A549 (cell line): ENCODE measurements around the gene AKAP8L. TPM values are rescaled to one million over a fixed set of nuclear protein-coding genes. Genes with fewer than 3 reads are reported as not detected.
A peak's percentile ranks its signal among the peaks of the same experiment; 100 is the strongest.

ENCODE experiments used
- ATAC-seq, 2 experiments: fragments of 200-7000 bp in 1 of 2; fragments of >200 bp in 1 of 2; cut with Nextera tagmentation in 1 of 2; cut with Tn5 transposase in 1 of 2; 3 replicates each; pipeline versions ENCODE4 v1.8.0 to v1.9.1; 2018 to 2020; ENCODE audit warnings: mild to moderate bottlenecking in 1 of 2, moderate library complexity in 1 of 2
- CTCF ChIA-PET: fragments of 300-600 bp; sonication (Branson Sonifier 250); formaldehyde crosslinking; extraction: SDS; loops from one replicate; lab custom pipeline; 2021; ENCODE audit warnings: antibody characterized with exemption, inconsistent platforms; lab: Yijun Ruan, JAX
- POLR2A ChIA-PET: fragments of 350-600 bp; formaldehyde crosslinking; extraction: SDS; loops from one replicate; lab custom pipeline; 2021; ENCODE audit warnings: antibody characterized with exemption, inconsistent platforms; lab: Yijun Ruan, JAX
- DNase-seq, 2 experiments: peaks; one replicate each; pipeline versions ENCODE4 v3.0.0 to v3.0.0-alpha.2; 2011 to 2016; ENCODE audit warnings: low read depth in 1 of 2, low spot score in 1 of 2
- FAIRE-seq: peaks from 2 replicates; lab custom pipeline; 2011; peaks lifted over from hg19 to GRCh38; lab: Jason Lieb, UNC
- H3K27ac ChIP-seq, 2 experiments: fragments of >200 bp; sonication (Bioruptor Twin); formaldehyde crosslinking; 3 replicates each; pipeline ENCODE4 v1.5.1; 2016 to 2017
- H3K4me1 ChIP-seq: fragments of >200 bp; sonication (Bioruptor Twin); formaldehyde crosslinking; 3 replicates; pipeline ENCODE4 v1.6.1; 2016
- H3K4me2 ChIP-seq: fragments of >200 bp; sonication (Bioruptor Twin); formaldehyde crosslinking; 3 replicates; pipeline ENCODE4 v1.6.1; 2016
- H3K4me3 ChIP-seq: fragments of >200 bp; sonication (Bioruptor Twin); formaldehyde crosslinking; 3 replicates; pipeline ENCODE4 v1.5.1; 2016
- H3K9me3 ChIP-seq: fragments of >200 bp; sonication (Bioruptor Twin); formaldehyde crosslinking; 3 replicates; pipeline ENCODE4 v1.6.1; 2016
- ATOH8 ChIP-seq: fragments of 250-450 bp; sonication (Bioruptor Pico); IDR thresholded peaks from 2 replicates; pipeline ENCODE4 v1.5.0; 2020; ENCODE audit warnings: low read depth, mild to moderate bottlenecking, moderate library complexity
- BCL3 ChIP-seq: fragments of >200 bp; sonication (Bioruptor Twin); formaldehyde crosslinking; IDR thresholded peaks from 3 replicates; pipeline ENCODE4 v1.6.1; 2016
- BHLHE40 ChIP-seq: IDR thresholded peaks from 2 replicates; pipeline ENCODE4 v1.6.1; 2012; ENCODE audit warnings: low read depth, low read length, inconsistent platforms
- CHD2 ChIP-seq: fragments of 150-350 bp; IDR thresholded peaks from 2 replicates; pipeline ENCODE4 v1.6.1; 2014; ENCODE audit warnings: low read length; ENCODE audit not compliant: partially characterized antibody
- CHD4 ChIP-seq: fragments of 200-600 bp; sonication (generic); IDR thresholded peaks from 2 replicates; pipeline ENCODE4 v1.6.1; 2016; ENCODE audit warnings: antibody characterized with exemption, mild to moderate bottlenecking, borderline replicate concordance
- CTCF ChIP-seq: fragments of >200 bp; sonication (Bioruptor Twin); formaldehyde crosslinking; IDR thresholded peaks from 3 replicates; pipeline ENCODE4 v1.5.1; 2016
- EHMT2 ChIP-seq: fragments of 200-600 bp; sonication (generic); IDR thresholded peaks from 2 replicates; pipeline ENCODE4 v1.6.1; 2016; ENCODE audit warnings: antibody characterized with exemption, low read depth, mild to moderate bottlenecking, moderate library complexity
- HES2 ChIP-seq: fragments of >200 bp; sonication (Bioruptor Twin); formaldehyde crosslinking; IDR thresholded peaks from 2 replicates; pipeline ENCODE4 v1.6.1; 2016
- HMGXB4 ChIP-seq: fragments of 250-450 bp; sonication (Bioruptor Pico); IDR thresholded peaks from 2 replicates; pipeline ENCODE4 v1.5.0; 2021; ENCODE audit warnings: mild to moderate bottlenecking, moderate library complexity, borderline replicate concordance
- HOXB13 ChIP-seq: fragments of 250-450 bp; sonication (Bioruptor Pico); IDR thresholded peaks from 2 replicates; pipeline ENCODE4 v1.5.0; 2020; ENCODE audit warnings: low read depth, mild to moderate bottlenecking, moderate library complexity
- JUNB ChIP-seq: fragments of >200 bp; sonication (Bioruptor Twin); formaldehyde crosslinking; IDR thresholded peaks from 2 replicates; pipeline ENCODE4 v1.6.1; 2016
- KDM1A ChIP-seq: fragments of 200-600 bp; sonication (generic); IDR thresholded peaks from 2 replicates; pipeline ENCODE4 v1.6.1; 2016; ENCODE audit warnings: low read depth, mild to moderate bottlenecking
- KDM5A ChIP-seq: fragments of 200-600 bp; sonication (generic); IDR thresholded peaks from 2 replicates; pipeline ENCODE4 v1.6.1; 2016; ENCODE audit warnings: antibody characterized with exemption, mild to moderate bottlenecking
- MAFK ChIP-seq: fragments of 450-650 bp; IDR thresholded peaks from 2 replicates; pipeline ENCODE4 v1.6.1; 2014; ENCODE audit not compliant: partially characterized antibody
- MAZ ChIP-seq: fragments of 150-350 bp; IDR thresholded peaks from 2 replicates; pipeline ENCODE4 v1.6.1; 2014; ENCODE audit warnings: antibody characterized with exemption, low read depth, low read length, borderline replicate concordance
- PHF8 ChIP-seq: fragments of 200-600 bp; sonication (generic); IDR thresholded peaks from 2 replicates; pipeline ENCODE4 v1.6.1; 2016; ENCODE audit warnings: low read depth, mild to moderate bottlenecking, antibody characterized with exemption, moderate library complexity, borderline replicate concordance
- POLR2AphosphoS2 ChIP-seq: conservative IDR thresholded peaks from 2 replicates; pipeline ENCODE4 v1.6.1; 2012; ENCODE audit warnings: low read length, improper control_type of control experiment, inconsistent platforms
- REST ChIP-seq: fragments of 200-600 bp; sonication (generic); IDR thresholded peaks from 2 replicates; pipeline ENCODE4 v1.6.1; 2016; ENCODE audit warnings: antibody characterized with exemption, mild to moderate bottlenecking, moderate library complexity
- RFX5 ChIP-seq: fragments of 450-650 bp; IDR thresholded peaks from 2 replicates; pipeline ENCODE4 v1.7.1; 2014; ENCODE audit warnings: antibody characterized with exemption, mild to moderate bottlenecking, moderate library complexity
- SMC3 ChIP-seq: fragments of >200 bp; sonication (Bioruptor Twin); formaldehyde crosslinking; IDR thresholded peaks from 3 replicates; pipeline ENCODE4 v1.6.1; 2018; ENCODE audit warnings: inconsistent platforms
- SREBF2 ChIP-seq: fragments of 450-650 bp; IDR thresholded peaks from 2 replicates; pipeline ENCODE4 v1.6.1; 2014; ENCODE audit warnings: mild to moderate bottlenecking, moderate library complexity
- TFCP2L1 ChIP-seq: fragments of 250-450 bp; sonication (Bioruptor Pico); IDR thresholded peaks from 2 replicates; pipeline ENCODE4 v1.5.0; 2021; ENCODE audit warnings: mild to moderate bottlenecking
- ZSCAN20 ChIP-seq: fragments of 250-450 bp; sonication (Bioruptor Pico); IDR thresholded peaks from 2 replicates; pipeline ENCODE4 v1.8.0; 2022; ENCODE audit warnings: mild to moderate bottlenecking, moderate library complexity
- WGBS: methylation state at CpG from one replicate; pipeline ENCODE4 v1.1.6; 2017; ENCODE audit errors: missing lambda C conversion rate; 5-methylcytosine and 5-hydroxymethylcytosine counted together
- polyA plus RNA-seq, 4 experiments: library from polyadenylated mRNA; depleted of rRNA in 3 of 4; stranded (reverse); fragments of >200 nt; fragmentation: RNase III in 1 of 4; extraction: RNeasy Plus Mini Kit Qiagen cat#74134 plus additional on column Dnase treatment in 1 of 4; gene quantifications; 2 replicates in 3 of 4; 3 replicates in 1 of 4; pipeline ENCODE4 v1.2.3, GENCODE V29; 2011 to 2017

Gene AKAP8L
- polyA plus RNA-seq, 2 of the 4 experiments (the other 2 are of a cell fraction), result 28.4 to 42.9 TPM

GRCh38 chr19:15433519-15434069 lies 14.8 kb upstream of the AKAP8L start:
- POLR2A ChIA-PET, result interaction anchor here (1.2 to 1.6 kb wide), 3 partner anchors 13 to 55 kb away, joined by 3 to 8 read pairs (median 3); partner anchors contain the start of gene AKAP8L
- no peak; a peak in 1 of 6 replicates for ATAC-seq
- no peak for FAIRE-seq
- H3K4me1 ChIP-seq, result peaks cover 14% of the 10 kb centered on the region; the same call in 1 of the 3 replicates
- peak overlapping the region; percentile 71 for H3K4me3 ChIP-seq
- H3K4me2 ChIP-seq, result peak overlapping the region; percentile 82
- peak overlapping the region in 1 of 2 experiments; percentile 99; a peak in 3 of 6 replicates for H3K27ac ChIP-seq
- CTCF ChIA-PET, result interaction anchor here (1.2 to 1.5 kb wide), 2 partner anchors 23 to 342 kb away, joined by 4 read pairs; no protein-coding TSS in a partner anchor
- no peak for TF ChIP-seq HOXB13 (CRISPR knock-in tag)
- no peak for TF ChIP-seq JUNB
- TF ChIP-seq ATOH8 (CRISPR knock-in tag), result no peak
- TF ChIP-seq CTCF, result no peak
- no peak for TF ChIP-seq MAZ
- TF ChIP-seq TFCP2L1 (CRISPR knock-in tag), result no peak
- no peak for TF ChIP-seq CHD4
- no peak for TF ChIP-seq ZSCAN20
- no peak for TF ChIP-seq SREBF2
- no peak for TF ChIP-seq HES2
- no peak for TF ChIP-seq EHMT2
- TF ChIP-seq CHD2, result no peak
- TF ChIP-seq KDM5A, result no peak
- no peak for TF ChIP-seq RFX5
- TF ChIP-seq SMC3, result no peak
- TF ChIP-seq BHLHE40, result no peak
- TF ChIP-seq, all 56 proteins: peak for 0
- no peaks in the 10 kb centered on the region for H3K9me3 ChIP-seq
- DNase-seq, result no peak
- WGBS, result 89% methylated on average over 4 of the region's 8 CpGs

GRCh38 chr19:15432629-15433518 lies 14.1 kb upstream of the AKAP8L start:
- ChIA-PET POLR2A (interaction anchor here (0.6 to 1.6 kb wide), 4 partner anchors 12 to 99 kb away, joined by 3 to 8 read pairs (median 3); partner anchors contain the start of gene AKAP8L), CTCF (interaction anchor here (1.2 to 1.5 kb wide), 2 partner anchors 23 to 341 kb away, joined by 4 read pairs; no protein-coding TSS in a partner anchor)
- H3K4me2 ChIP-seq, result peak overlapping the region; percentile 82
- WGBS, result 9% methylated on average over 14 of the region's 75 CpGs
- ATAC-seq (peak; percentile 82 to 83), DNase-seq (peak; percentile 75 to 84), FAIRE-seq (no peak)
- H3K9me3 ChIP-seq, result no peaks in the 10 kb centered on the region
- peak overlapping the region; percentile 79 to 99 for H3K27ac ChIP-seq
- peak overlapping the region; percentile 71 for H3K4me3 ChIP-seq
- peaks cover 14% of the 10 kb centered on the region; the same call in 1 of the 3 replicates for H3K4me1 ChIP-seq
- TF ChIP-seq POLR2AphosphoS2, result no peak
- TF ChIP-seq BHLHE40, result no peak
- no peak for TF ChIP-seq BCL3
- no peak for TF ChIP-seq REST
- no peak for TF ChIP-seq TFCP2L1 (CRISPR knock-in tag)
- peak; percentile 60; the same call in 1 of the 2 replicates for TF ChIP-seq PHF8
- TF ChIP-seq HES2, result no peak
- TF ChIP-seq SREBF2, result no peak
- TF ChIP-seq MAFK, result no peak
- TF ChIP-seq HMGXB4 (CRISPR knock-in tag), result no peak
- no peak for TF ChIP-seq KDM1A
- TF ChIP-seq KDM5A, result no peak
